Stimulated activated CD8-positive, alpha-beta memory T cell treated with anti-CD3 and anti-CD28 coated beads, Interleukin-15, amount 100 ng/mL, for 4 hours (primary cell): ENCODE measurements around the gene KRT32.

Experiments
- DNase-seq, 2 donors: peaks; one replicate each; pipeline ENCODE4 v3.0.0-alpha.2; 2020; ENCODE audit warnings: low read depth in 2 of 2

Gene KRT32

DNA sequence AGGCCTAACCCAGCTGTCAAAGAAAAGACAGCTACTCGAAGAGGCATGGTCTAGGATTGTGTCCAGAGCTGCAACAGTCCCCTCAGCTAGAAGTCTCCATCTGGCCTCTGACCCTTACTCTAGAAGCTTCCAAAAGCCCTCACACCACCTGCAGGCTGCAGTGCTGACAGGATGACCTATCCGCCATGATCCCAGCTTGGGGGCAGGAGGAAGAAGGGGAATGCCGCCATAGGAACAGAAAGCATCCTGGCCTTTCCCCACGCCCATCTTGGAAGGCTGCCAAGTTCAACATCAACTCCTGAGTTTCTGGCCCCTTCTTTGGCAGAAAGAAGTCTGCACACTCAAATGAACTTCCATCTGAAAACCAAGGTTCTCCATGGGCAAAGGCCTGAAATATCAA, 25.6 kb upstream of the KRT32 start:
- DNase-seq = no peak

DNA sequence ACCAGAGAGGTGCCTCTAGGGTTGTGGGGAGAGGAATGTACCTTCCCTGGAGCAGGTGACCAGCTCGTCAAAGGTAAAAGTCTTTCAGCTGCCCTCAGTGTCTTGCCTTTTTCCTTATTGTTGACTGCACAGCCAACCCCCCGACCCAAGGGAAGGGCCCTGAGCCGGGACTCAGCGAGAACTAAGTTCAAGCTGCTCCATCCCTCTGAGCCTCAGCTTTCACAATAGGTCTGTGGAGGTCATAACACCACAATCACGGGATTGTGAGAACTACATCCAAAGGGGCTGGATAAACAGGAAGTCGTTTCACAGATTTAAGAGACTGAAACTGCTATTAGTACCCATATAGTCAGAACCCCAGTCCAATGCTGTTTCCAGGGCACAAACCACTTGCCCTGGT, 25.2 kb upstream of the KRT32 start:
- no peak for DNase-seq

DNA sequence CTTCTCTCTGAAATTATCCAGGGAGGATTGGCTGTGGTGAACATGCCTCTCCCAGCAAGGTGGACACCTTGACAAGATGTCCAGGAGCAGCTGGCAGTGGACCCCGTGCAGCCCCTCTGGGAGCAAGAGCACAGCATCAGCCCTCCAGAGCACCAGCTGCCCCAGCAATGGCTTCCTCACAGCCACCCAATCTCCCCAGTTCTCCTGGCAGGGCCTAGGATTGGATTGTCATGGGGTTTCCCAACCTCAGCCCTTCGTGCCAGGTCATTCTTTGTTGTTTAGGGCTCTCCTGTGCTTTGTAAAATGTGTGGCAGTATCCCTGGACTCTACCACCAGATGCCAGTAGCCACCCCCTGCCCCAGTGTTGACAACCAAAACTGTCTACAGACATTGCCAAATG, 24.3 kb upstream of the KRT32 start:
- no peak for DNase-seq

DNA sequence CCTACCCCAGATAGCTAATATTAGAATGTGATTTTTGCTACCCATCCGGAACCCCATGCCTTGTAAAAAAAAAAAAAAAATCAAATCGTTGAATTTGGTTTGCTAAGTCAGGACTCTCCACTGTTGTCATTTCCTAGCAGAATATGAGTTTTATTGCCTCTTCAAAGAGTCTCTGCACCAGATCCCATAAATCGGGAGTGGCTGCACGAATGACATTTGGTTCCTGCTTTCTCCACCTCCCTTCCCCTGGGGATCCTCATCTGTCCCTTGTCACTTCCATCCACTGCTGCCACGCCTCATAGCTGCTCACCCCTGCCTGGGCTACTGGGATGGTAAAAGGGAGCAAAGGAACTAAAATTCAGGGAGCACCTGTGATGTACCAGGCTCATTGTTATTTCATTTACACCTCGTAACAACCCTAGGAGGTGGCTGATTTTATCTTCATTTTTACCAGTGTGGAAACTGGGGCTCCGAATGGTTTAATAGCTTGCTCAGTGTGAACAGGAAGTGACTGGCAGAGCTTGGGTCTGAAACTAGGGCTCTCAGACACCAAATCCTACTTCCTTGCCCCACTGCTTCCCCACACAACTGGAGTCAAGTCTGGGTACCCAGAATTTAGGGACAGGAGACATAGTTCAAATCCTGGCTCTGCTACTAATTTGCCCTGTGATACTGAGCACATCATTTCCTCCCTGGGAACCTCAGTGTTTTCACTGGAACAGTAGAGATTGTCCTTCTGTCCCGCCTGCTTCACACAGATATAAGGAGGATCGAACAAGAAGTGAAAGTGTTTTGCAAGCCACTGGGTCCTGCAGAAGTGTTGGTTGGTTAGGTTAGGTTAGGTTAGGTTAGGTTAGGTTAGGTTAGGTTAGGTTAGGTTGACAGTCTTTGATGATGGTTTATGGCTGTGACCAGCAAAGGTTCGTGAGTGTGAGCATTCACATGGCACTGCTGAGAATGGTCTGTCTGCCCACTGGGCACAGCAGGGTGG, 23.1 kb upstream of the KRT32 start:
- no peak for DNase-seq

DNA sequence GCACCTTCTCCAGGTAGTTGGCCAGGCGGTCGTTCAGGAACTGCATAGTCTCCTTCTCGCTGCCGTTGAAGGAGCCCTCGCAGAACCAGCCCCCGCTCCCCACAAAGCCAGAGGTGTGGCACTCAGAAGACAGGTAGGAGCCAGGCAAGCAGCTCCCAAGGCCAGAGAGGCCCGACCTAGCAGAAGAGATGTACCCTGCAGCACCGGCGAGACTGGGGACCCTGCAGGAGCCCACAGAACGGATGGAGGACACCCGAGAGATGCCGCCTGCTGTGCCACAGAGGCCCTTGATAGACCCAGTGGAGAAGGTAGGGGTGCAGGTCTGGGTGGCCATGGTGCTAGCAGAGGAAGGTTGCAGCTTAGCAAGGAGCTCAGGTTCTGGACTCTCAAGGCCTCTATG, 22.3 kb upstream of the KRT32 start, which contains the start of gene KRT36:
Gene KRT36 (minus strand): TSS at position 380 of the 400 bp plus-strand sequence. CDS start 46 bp downstream, at position 334.
- no peak for DNase-seq

DNA sequence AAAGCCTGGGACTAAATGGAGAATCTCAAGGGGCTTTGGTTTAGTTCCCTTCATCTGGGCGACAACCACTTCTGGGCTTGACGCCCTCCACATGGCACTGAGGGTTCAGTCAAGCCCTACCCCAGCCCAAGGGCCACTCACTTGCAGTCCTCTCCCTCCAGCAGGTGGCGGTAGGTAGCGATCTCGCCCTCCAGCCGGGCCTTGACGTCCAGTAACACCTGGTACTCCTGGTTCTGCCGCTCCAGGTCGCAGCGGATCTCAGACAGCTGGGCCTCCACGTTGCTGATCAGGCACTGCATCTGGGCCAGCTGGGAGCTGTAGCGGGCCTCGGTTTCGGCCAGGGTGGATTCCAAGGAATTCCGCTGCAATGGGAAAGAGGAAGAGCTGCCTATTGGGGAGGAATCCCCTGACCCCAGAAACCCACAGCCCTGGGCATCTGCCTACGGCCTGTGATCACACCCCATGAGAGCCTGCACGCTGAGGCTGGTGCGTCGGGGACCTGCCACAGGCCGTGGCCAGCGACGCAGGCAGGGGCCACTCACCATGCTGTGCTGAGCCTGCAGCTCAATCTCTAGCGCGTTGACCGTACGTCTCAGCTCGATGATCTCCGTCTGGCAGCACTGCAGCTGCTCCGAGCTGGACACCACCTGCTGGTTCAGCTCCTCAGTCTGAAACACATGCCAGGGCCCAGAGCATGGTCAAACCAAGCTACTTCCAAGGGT, 19.8 kb upstream of the KRT32 start:
- no peak for DNase-seq

DNA sequence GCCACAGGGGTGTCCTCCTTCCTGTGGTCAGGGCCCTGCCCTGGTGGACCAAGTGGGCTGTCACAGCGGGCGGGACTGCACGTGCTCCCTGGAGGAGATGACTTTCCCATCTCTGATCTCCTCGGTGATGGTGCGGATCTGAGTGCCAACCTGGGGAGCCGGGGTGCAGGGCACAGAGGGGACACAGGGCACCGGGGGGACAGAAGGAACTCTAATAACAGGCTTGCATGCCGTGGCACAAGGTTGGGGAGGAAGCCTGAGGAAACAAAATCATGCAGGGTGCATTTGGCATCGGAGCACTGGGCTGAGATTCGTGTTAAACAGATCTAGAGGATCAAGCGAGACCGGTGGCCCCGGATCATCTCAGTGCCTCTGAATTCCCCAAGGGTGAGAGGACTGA, 19.1 kb upstream of the KRT32 start:
- DNase-seq = no peak

DNA sequence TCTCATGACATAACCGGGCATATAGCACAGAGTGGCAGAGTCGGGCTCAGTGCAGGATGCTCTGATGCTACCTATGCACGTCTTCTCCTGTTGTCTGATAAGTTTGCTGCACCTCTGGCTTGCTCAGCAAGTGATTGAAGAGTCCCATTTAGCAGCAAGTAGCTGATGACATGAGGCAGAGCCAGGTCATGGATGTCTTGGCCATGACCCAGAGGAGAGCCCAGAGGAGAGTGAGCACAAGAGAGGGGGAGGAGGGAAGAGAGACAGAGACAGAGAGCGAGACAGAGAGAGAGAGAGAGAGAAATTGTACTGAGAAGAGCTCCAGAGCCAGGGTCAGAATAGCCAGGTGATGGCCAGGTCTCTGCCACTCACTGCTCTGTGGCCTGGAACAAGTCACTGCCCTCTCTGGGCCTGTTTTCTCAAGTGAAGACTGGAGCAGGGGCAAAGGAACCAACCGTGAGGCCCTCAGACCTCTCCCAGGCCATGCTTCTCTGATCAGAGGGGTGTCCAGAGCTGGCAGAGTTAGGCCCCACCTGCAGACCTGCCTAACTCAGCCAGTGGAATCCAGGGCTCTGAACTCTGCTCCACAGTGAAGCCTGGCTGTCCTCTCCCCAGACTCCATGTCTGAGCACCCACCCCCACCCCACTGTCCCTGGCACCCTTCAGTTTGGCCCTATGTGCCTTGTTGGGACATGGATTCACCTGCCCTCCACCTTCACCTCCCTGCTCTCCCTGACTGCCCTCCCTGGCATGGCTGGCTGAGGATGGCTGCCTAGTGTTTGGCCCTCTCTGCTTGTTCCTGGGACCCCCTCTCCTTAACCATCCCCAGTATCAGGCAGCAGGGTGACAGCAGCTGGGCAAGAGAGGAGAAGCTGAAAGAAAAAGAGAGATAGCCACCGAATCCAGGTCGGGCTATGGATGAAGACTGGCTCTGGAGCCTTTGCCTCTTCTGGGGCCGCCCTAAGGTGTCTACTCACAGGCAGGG, 18.0 kb upstream of the KRT32 start:
- no peak for DNase-seq

DNA sequence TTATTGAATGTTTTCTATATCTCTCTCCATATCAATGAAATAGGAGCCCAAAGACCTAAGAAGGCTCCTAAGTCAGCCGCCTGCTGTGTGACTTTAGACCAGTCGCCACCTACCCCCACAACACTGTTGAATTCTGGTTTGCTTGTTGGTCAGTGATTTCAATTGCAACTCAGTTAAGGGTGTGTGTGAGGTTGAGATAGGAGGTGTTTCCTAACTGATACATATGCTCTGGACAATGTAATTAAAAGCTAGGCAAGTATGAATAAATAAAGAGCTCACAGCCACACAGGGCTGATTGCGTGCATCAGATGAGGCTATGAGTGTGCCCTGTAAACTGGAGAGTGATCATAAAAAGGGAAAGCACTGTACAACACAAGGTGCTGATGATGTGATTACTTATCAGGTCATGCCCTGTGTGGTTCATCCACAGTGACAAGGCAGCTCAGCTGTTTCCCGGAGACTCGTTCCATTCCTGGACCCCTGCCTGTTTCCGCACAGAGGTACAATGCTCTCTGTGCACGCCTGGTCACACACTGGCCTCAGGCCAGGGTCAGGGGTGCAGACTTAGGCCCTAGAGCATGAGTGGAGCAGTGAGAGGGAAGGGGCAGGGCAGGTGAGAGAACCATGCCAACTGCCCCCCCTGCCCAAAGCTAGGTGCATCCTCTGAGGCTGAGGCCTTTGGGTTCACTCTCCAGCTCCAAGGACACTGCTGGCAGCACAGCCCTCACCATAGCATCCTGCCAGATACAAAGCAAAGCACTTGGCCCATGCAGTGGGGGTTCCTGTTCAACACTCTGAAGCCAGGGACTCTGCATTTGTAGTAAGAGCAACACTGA, 17.0 kb upstream of the KRT32 start:
- DNase-seq = no peak

DNA sequence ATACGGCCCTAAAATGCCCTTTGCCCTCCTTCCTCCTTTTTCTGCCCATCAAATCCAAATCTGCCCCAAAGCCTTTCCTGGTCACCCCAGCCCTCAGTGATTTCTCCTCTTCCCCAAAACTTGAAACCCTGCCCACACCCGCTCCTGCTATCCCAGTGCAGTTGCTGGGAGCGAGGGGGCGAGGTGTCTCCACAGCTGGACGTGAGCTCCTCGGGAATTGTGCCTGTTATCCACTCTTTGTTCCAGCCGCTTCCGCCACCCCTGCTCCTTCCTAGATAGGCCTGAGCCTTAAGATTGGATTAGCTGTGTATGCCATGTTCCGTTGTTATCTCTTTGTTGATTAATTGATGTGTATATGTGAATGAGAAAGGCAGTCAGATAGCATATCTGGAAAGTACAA, 16.3 kb upstream of the KRT32 start:
- DNase-seq = no peak

DNA sequence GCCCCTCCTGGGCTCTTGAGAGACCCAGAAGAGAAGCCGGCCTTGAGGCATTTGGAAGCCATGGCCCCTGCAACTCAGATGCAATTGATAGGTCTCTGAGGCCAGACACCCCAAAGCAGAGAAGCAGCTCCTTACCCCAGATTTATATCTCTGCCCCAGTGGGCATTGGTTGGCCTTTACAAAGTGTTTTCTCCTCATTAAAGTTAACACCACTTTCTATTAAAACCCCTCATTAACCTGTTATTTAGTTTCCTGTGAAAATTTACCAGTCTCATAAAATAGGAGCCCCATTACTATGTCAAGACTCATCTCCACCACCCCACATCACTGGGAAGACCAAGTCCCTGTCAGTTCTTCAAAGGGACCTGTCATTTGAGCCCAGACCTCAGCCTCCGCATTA, 13.8 kb upstream of the KRT32 start, which contains the start of gene KRT35:
Gene KRT35 (minus strand): TSS at position 116 of the 400 bp plus-strand sequence. CDS start 54 bp downstream, at position 62.
- DNase-seq = no peak

DNA sequence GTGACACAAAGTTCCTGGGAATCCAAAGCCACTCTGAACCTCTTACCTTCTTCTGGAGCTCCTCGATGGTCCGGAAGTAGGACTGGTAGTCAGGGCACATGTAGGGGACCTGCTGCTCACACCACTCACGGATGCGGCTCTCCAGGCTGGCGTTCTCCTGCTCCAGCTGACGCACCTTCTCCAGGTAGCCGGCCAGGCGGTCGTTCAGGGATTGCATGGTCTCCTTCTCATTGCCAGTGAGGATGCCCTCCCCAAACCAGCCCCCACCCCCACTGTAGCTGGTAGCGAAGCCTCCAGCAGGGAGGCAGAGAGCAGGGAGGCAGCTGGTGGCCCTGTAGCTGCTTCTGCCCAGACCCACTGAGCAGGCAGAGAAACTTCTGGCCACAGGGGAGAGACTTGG, 13.4 kb upstream of the KRT32 start:
- no peak for DNase-seq

DNA sequence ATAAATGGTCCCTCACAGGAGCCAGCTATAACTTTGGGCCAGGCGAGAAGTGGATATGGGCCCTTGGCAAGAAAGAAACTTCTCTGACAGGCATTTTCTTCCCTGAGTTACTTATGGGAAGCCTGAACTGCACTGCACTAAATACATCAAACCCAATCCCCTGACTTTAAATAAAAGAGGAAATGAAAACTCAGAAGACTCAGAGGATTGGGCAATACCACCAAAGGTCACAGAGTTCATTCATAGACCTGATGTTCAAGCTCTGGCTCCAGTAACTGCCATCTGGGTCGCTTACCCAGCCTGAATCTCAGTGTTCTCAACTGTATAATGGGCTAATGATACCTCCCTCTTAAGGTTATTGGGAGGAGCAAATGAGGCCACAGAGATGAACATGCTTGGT, 12.9 kb upstream of the KRT32 start:
- no peak for DNase-seq

DNA sequence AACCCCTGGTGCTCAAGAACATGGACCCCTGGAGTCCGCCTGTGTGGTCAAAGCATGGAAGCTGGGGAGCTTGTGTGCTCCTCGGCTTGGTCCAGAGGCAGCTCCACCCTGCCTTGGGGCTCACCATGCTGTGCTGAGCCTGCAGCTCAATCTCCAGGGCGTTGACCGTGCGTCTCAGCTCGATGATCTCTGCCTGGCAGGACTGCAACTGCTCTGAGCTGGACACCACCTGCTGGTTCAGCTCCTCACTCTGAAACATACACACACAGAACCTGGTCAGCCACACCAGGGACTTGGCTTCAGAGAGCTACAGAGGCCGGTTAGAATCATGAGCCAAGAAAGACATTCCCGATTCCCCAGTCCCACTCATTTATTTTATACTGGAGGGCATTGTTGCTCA, 11.1 kb upstream of the KRT32 start:
- no peak for DNase-seq

DNA sequence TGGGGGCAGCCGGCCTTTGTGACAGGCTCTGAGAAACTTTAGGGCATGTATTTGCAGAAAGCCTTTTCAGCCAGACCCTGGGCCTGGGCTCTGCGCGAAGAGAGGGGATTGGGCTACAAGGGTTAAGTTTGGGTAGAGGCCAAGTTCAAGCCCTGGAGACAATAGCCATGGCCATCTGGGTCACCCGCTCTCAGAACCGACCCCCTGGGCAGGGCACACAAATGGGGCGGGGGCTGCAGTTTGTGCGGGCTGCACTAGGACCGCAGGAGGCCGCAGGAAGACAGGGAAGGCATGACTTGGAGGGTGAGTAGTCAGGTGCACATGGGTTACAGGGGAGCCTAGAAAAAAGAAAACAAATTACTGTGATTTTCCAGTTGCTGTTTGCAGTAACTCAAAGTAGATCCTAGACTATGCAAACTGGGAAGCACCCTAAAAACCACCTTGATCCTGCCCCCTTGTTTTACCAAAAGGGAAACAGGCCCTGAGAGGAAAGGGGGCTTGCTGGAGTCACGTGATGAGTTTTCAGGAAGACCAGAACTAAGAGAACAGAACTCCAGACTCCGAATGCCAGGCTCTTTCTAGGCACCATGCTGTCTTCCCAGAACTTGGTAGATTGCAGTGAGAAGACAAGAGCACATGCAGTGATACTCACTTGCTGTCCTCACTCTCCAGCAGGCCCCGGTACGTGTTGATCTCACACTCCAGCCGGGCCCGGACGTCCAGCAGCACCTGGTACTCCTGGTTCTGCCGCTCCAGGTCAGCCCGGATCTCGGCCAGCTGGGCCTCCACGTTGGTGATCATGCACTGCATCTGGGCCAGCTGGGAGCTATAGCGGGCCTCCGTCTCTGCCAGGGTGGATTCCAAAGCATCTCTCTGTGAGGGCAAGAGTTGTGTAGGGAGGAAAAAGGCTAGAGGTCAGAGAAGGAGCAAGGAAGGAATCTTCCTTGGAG, 10.0 kb upstream of the KRT32 start:
- no peak for DNase-seq

DNA sequence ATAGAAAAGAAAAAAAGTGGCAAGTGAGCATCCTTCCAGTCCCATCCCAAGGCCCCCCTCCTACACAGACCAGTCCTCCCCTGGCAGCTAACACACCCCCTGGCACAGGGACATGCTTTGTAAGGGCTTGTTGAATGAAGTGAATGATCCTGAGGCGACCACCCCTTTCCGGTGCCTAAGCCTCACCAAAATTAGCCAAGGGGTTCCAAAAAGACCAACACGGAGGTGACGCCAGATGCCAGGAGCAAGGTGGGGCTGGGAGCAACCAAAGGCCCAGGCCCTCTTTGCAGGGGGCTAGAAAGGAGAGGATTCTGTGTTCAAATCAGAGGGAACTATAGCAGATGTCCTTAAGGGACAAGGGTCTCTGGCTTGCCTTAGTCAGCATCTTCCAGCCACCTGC, 8.2 kb upstream of the KRT32 start:
- DNase-seq = no peak

DNA sequence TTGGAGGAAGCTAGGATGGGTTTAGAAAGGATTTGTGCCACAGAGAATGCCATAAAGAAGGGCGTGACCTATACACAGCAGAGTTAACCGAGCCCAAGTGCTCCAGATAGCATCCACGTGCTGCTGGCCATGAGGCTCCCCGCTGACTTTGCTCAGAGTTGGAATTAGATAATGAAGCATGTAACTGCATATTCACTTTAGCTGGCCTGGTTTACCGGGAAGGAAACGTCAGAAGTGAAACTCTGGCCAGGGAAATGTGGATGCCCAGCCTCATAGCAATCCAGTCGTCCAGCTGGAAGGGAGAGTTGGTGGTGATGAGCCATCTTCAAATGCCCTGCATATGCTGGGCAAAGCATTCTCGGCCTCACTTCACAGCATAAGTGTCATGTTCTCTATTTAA, 7.7 kb upstream of the KRT32 start:
- DNase-seq = no peak

DNA sequence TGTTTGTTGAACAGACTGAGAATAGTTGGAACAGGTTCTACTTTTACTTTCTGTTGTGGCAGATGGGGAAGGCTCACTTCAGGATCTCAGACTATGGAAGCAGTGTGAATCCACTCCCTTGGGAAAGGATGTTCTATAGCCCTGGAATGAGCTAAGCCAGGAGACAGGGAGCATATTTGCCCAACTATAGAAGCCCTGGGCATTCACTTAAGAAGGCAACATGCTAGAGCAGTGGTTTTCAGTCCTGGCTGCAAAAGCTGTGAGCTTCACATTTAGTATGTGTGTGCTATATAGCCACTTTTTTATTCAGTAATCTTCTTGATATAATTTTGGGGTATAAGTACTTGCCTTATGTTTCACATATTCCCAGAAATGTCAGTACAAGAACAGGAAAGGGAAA, 1.2 kb upstream of the KRT32 start:
- DNase-seq = no peak

DNA sequence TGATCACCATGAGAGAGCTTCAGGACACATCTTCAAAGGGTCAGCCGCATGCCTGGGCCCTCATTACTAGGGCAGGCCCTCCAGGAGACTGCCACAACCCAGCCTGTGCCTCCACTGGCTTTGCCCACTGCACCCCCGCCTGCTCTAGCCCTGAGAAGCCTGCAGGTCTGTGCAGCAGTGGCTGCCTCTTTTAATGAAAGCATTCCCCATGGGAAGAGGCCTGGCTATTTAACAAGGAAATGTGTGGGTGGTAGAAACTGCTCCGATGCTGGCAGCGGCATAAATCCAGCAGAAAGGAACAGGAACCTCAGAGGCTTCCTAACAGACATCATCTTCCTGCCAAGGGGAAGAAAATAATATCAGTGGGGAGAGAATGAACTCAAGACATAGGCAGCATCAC, 375 bp upstream of the KRT32 start:
- no peak for DNase-seq

DNA sequence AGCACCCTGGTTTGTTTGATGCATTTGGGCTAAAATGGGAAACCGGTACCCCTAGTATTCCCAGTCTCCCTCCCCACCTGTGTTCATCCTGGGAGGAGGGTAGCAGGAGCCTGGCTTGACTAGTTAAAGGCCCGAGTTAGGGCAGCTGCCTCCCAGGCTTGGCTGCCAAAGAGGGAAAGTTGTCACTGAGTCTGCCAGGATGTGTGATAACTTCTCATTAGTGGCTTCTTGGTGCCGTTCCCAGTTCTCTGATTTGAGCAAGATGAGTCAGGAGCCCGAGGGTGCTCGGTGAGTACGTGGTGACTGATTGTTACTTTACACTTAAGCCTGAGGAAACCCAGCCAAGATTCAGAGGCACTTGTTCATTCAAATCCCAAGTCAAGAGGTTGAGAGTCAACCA, 2.5 kb downstream of the KRT32 start:
- no peak for DNase-seq
